Middle frontal gyrus (tissue), 1 donor: ENCODE results near the gene PSRC1.

Experiments
- DNase-seq: peaks from one replicate; pipeline ENCODE4 v3.0.0-alpha.2; 2015; ENCODE audit warnings: low spot score; ENCODE audit errors: extremely low spot score

PSRC1 gene

DNA sequence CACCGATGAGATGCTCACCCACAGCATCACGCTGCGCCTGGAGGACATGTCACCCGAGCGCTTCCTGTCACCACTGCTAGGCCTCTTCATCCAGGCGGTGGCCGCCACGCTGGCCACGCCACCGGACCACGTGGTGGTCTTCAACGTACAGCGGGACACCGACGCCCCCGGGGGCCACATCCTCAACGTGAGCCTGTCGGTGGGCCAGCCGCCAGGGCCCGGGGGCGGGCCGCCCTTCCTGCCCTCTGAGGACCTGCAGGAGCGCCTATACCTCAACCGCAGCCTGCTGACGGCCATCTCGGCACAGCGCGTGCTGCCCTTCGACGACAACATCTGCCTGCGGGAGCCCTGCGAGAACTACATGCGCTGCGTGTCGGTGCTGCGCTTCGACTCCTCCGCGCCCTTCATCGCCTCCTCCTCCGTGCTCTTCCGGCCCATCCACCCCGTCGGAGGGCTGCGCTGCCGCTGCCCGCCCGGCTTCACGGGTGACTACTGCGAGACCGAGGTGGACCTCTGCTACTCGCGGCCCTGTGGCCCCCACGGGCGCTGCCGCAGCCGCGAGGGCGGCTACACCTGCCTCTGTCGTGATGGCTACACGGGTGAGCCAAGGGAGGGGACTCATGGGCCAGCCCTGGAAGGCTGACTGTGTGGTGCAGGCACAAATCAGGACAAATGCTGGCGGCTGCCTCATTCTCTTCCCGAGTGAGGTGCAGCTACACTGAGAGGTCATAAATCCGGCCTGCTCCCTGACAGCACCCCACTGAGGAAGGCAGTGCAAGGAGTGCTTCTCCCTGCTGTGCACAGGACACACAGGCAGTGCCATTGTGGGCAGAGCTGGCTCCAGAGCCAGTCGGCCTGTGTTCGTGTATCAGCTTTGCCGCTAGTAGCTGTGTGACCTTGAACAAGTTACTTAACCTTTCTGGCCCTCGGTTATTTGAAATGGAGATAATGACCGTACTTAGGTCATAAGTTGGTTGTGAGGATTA is 24.2 kb downstream of the PSRC1 start:
- DNase-seq = no peak

DNA sequence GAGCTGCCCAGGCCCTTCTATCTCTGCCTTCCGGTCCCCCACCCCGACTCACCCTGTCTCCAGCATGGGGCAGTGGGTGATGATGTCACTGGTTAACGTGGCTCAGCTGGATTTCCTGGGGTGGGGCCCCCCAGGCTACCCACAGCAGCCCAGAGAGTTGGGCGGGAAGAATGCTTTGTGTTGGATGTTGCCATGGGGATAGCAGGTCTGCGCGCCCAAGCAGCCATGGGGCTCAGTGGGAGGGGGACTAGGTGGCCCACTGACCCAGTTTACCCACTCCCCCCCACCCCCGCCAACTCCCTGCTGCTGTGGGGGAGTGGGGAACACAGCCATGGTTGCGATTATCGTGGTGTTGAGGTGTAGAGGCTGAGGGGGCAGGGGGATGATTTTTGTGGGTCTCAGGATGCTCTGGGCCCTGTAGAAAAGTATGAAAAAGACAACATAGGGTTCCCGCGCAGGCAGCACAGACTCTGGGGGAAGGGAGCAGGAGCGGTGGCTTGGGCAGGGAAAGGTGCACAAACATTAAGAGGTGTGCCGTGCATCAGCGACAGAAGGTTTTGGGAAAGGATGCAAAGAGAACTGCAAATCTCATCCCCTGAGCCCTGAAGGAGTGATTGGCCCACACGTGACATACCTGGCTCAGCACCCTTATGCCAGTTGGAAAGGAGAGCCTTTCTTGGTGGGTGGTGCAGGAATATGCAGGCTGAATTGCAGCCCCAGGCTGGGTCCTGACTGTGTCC is 25.1 kb downstream of the PSRC1 start:
- DNase-seq = no peak

DNA sequence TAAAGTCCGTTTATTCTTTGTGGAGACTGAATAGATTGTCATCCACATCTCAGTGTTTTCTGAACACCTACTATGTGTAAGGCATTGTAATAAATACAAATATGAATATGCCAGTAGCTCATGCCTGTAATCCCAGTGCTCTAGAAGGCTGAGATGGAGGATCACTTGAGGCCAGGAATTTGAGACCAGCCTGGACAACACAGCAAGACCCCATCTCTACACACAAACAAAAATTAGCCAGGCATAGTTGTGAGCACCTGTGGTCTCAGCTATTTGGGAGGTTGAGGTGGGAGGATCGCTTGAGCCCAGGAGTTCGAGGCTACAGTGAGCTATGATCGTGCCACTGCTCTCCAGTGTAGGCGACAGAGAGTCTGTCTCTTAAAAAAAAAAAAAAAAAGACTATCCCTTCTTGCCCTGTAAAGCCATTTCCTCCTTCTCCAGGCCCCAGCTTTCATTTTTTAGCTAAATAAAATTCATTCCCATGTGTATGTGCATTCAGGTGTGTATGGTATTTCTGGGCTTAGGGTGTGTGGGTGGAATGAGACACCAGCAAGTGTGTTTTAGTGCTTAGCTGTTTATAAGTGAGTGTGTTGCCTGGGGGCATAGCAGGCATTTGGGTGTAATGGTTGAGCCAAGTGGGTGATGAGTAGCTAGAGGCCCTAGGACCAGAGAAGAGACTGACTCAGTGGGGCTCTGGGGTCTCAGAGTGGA is 25.8 kb downstream of the PSRC1 start:
- no peak for DNase-seq

DNA sequence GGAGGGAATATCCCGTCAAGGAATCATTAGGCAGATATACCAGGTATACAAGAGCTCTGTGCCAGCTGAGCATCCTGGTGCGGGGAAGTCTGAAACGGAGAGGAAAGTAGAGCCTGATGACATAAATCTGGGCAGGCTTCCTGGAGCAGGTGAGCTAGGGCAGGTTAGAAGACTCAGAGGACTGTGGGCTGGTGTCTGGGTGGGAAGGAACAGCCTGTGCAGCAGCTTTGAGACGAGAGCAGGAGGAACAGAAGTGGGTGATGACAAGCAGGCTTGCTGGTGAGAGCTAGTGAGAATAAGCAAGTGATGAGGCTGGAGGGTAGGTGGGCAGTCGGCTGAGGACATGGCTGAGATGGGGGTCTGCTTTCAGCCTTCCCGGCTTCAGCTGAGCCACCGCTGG is 26.9 kb downstream of the PSRC1 start:
- DNase-seq = no peak

DNA sequence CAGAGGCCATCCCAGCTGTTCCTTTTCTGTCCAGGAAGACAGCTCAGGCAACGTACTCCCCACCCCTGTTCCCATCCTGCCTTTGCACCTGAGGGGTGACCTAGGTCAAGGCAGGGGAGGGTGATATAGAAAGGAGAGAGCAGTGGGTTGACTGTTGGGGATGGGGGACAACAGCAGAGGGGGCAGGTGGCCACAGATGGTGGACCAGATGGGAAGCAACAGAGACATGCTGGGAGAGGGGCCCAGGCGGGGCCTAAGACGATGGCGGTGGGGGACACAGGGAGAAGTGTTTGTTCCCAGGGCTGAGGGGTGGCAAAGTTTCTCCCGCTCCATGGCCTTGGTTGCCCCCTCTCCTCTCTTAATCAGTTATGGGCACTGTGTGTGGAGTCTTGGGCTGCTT is 27.3 kb downstream of the PSRC1 start:
- no peak for DNase-seq

DNA sequence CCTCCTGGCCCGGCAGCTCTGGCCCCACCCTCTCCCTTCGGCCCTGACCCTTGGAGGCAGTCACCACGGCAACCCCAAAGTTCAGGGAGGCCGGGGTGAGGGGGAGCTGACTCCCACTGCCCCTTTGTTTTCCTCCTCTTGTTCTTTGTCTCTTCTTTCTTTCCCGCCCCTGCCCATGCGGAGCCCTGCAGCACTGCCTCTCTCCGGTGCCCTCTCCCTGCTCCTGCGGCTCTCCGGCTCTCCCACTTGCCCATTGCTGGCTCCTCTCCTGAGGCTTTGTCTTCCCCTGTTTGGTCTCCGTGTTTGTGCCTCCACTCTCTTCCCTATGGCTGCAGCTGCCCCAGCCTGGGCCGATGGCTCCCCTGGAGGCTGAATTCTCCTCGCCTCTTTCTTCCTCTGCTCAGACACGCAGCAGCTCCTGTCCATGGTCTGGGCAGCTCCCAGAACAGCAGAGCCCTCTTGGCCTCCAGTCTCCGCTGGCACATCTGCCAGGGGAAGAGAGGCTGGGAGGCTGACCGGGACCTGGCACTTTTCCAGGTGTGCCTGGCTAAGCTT is 27.8 kb downstream of the PSRC1 start:
- DNase-seq = no peak

DNA sequence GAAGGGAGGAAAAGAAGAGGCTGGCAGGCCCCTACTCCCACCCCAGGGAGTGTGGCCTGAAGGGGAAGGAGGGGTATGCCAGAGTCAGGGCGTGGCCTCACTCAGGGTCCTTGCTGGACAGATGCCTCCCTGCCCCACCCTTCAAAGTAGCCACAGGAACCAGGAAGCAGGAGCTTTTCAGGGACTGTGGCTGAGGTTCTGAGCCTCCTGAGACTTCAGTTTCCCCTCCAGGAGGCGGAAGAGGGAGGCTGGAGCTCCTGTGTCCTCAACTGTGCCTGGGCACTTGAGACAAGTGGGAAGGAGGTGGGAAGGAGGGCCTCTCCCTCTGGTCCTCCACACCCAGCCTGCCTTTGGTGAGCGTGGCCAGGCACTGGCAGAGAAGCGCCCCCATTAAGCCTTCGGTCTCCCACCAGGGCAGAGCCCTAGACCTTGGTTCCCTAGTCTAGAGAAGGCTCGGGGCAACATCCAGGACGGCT is 28.3 kb downstream of the PSRC1 start:
- no peak for DNase-seq

DNA sequence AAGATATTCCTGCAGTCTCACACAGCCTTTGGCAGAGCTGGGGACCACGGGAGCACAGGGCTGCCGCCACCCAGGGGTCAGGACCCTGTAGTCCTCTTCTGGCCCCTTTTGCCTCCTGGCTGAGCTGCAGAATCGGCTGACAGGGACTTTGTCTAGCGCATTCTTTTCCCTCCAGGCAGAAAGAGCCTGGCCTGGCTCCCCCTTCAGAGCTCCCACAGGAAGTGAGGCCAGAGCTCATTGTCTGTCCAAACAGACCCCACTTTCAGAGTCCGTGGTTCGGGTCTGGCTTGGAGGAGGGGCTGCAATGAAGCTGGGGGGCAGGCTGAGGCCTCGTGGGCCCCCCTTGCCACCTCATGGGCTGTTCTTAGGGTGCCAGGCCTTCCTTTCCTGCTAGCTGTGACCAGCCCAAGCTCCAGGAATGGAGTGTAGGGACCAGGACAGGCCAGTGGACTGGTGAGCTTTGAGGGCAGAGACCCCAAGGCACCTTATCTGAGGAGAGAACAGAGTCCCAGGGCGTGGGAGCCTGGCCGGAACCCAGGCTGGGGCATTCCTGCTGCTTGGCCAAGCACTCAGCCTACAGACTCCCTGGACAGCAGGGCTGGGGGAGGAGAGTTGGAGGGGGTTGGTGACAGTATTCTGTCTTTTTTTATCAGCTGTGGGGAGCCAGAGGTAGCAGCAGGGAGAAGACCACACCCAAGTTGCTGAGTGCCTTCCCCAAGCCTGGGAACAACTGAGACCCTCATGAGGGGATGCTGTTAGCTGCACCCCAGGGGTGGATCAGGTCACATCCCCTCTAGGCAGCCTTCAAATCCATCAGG is 28.9 kb downstream of the PSRC1 start:
- no peak for DNase-seq

DNA sequence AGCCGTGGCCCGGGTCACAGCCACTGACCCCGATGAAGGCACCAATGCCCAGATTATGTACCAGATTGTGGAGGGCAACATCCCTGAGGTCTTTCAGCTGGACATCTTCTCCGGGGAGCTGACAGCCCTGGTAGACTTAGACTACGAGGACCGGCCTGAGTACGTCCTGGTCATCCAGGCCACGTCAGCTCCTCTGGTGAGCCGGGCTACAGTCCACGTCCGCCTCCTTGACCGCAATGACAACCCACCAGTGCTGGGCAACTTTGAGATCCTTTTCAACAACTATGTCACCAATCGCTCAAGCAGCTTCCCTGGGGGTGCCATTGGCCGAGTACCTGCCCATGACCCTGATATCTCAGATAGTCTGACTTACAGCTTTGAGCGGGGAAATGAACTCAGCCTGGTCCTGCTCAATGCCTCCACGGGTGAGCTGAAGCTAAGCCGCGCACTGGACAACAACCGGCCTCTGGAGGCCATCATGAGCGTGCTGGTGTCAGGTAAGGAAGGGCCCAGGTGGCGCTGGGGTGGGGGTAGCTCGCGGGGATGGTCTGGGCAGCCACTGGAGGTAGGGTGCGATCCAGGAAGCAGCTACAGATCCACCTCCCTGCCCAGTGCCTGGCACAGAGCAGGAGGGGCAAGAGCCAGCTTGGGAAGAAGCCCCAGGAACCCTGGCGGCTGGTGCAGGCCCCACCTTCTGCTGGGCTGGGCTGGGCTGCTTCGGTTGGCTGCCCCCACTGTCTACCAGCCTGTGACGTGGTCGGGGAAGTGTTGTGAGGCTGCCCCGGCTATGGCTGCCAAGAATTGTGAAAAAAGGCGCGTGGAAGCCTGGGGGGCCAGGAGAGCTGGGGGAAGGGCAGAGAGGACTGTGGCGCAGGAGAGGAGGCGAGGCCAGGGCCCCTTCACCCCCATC is 29.8 kb downstream of the PSRC1 start:
- no peak for DNase-seq

DNA sequence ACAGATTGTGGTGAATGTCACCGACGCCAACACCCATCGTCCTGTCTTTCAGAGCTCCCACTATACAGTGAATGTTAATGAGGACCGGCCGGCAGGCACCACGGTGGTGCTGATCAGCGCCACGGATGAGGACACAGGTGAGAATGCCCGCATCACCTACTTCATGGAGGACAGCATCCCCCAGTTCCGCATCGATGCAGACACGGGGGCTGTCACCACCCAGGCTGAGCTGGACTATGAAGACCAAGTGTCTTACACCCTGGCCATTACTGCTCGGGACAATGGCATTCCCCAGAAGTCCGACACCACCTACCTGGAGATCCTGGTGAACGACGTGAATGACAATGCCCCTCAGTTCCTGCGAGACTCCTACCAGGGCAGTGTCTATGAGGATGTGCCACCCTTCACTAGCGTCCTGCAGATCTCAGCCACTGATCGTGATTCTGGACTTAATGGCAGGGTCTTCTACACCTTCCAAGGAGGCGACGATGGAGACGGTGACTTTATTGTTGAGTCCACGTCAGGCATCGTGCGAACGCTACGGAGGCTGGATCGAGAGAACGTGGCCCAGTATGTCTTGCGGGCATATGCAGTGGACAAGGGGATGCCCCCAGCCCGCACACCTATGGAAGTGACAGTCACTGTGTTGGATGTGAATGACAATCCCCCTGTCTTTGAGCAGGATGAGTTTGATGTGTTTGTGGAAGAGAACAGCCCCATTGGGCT is 30.6 kb downstream of the PSRC1 start:
- no peak for DNase-seq

DNA sequence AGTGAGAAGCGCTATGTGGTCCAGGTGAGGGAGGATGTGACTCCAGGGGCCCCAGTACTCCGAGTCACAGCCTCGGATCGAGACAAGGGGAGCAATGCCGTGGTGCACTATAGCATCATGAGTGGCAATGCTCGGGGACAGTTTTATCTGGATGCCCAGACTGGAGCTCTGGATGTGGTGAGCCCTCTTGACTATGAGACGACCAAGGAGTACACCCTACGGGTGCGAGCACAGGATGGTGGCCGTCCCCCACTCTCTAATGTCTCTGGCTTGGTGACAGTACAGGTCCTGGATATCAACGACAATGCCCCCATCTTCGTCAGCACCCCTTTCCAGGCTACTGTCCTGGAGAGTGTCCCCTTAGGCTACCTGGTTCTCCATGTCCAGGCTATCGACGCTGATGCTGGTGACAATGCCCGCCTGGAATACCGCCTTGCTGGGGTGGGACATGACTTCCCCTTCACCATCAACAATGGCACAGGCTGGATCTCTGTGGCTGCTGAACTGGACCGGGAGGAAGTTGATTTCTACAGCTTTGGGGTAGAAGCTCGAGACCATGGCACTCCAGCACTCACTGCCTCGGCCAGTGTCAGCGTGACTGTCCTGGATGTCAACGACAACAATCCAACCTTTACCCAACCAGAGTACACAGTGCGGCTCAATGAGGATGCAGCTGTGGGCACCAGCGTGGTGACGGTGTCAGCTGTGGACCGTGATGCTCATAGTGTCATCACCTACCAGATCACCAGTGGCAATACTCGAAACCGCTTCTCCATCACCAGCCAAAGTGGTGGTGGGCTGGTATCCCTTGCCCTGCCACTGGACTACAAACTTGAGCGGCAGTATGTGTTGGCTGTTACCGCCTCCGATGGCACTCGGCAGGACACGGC is 31.4 kb downstream of the PSRC1 start:
- no peak for DNase-seq

DNA sequence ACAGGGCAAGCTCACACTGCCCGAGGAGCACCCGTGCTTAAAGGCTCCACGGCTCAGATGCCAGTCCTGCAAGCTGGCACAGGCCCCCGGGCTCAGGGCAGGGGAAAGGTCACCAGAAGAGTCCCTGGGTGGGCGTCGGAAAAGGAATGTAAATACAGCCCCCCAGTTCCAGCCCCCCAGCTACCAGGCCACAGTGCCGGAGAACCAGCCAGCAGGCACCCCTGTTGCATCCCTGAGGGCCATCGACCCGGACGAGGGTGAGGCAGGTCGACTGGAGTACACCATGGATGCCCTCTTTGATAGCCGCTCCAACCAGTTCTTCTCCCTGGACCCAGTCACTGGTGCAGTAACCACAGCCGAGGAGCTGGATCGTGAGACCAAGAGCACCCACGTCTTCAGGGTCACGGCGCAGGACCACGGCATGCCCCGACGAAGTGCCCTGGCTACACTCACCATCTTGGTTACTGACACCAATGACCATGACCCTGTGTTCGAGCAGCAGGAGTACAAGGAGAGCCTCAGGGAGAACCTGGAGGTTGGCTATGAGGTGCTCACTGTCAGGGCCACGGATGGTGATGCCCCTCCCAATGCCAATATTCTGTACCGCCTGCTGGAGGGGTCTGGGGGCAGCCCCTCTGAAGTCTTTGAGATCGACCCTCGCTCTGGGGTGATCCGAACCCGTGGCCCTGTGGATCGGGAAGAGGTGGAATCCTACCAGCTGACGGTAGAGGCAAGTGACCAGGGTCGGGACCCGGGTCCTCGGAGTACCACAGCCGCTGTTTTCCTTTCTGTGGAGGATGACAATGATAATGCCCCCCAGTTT is 32.3 kb downstream of the PSRC1 start:
- DNase-seq = no peak

DNA sequence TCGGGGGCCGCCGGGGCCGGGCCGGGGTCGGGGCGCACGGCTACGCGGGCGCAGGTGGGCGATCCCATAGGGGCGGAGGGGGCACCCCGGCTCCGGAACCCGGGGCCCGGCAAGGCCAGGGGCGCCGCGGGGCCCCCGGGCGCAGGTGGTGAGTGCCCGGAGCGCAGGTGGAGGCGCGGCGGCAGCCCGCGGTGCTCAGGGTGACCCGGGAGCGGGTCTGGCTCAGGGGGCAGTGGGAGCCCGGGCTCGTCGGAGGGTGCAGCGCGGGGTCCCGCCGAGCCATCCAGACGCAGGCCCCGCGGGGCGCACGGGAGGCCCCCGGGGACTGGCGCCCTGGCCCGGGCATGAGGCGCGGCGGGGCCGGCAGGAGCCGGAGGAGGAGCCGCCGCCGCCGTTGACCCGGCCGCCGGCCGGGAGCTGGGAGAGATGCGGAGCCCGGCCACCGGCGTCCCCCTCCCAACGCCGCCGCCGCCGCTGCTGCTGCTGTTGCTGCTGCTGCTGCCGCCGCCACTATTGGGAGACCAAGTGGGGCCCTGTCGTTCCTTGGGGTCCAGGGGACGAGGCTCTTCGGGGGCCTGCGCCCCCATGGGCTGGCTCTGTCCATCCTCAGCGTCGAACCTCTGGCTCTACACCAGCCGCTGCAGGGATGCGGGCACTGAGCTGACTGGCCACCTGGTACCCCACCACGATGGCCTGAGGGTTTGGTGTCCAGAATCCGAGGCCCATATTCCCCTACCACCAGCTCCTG is 33.1 kb downstream of the PSRC1 start:
- no peak for DNase-seq

DNA sequence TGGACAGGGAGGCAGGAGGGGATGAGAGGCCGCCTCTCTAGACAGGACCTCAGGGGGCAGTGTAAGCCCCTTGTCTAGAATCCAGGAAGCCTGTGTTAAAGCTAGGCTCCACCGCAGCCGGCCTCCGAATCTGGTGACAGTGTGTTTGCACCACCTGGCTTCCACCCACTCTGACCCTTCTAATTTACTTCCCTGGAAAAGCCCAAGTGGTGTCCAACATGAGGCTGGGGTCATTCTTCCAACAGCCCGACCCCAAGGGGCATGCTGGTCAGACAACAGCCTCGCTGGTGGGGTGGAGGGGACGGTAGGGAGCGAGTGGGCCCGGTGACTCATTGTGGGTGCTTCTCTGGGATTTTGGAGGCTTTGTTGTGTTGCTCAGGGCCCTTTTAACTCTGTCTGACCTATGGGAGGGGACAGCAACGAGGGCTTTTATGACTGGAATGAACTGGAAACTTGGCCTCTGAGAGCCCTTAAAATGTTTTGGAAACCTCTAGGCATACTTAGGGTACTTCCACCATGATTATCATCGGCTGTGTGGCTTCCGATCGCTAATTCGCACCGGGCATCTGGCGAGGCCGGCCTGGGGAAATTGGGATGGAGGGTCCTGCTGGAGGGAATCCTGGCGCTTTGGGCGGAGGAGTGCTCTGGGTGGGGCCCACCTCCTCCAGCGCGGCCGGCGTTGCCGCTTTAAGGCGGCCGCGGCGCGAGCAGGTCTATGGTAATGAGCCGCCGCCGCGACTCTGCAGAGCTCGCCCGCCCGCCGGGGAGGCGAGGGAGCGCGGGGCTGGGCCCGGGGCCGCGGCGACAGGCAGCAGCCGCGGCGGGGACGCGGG is 33.9 kb downstream of the PSRC1 start, which contains the start of gene CELSR2:
Gene CELSR2 (plus strand): TSS at position 743 of the 833 bp plus-strand sequence. CDS start 541 bp downstream, outside the sequence.
- DNase-seq = peak; percentile 56

DNA sequence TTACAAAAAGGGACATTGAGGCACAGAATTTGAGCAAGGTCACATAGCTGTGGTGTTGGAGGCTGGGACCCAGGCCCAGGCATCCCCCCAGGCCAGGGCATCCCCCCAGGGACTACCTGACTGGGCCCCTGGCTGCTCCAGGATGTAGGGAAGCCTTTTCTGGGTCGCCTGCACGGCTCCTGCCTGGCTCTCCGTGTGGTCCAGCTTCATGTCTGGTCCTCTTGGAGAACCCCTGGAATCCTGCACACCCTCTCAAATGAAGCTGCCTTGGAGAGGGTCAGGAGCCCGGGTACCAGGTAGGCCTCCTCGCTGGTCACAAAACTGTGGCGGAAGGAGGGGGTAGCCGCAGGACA is 34.5 kb downstream of the PSRC1 start:
- DNase-seq = no peak
